NK-92 (cell line): ENCODE results near the gene DVL2.
"Not testable (repeated sequence)": the region's sequence is repeated elsewhere in the genome, so short reads cannot be mapped to it uniquely, and the experiment has no call there.

ENCODE experiments used
- DNase-seq: peaks from one replicate; lab custom pipeline; 2025; ENCODE audit not compliant: unreplicated experiment; lab: John Stamatoyannopoulos, UW

DVL2 gene

DNA sequence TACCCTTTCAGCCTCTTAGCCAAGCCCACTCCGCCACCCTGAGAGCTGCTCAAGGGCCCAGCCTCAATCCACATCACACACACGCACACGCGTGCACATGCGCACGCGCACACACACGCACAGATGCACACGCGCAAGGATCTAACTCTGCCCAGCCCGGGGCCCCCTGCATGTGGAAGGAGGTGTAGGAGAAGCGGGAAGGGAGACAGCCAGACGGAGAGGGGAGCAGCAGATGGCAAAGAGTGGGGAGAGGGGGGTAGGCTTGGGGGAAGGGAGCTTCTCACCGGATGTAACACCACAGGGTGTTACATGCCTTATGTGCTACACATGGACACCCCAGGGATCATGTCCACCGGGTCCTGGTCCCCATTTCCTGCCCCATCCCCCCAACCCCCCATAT is 30.0 kb downstream of the DVL2 start:
- DNase-seq: no peak

DNA sequence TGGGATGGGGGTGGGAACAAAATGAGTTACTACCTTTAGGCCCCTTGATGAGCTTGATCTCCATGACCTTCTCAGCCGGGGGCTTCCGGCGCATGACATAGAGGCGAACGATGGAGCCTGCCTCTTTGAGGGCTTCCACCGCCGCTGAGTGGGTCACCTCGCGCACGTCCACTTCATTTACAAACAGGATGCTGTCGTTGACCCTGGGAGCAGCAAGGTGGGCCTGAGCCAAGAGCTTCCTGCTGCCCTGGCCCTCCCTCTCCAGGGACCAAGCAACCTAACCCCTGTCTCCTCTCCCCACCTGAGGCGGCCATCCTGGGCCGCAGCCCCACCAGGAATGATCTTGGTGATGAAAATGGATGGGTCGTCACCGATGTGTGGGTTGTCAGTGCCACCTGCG is 30.9 kb downstream of the DVL2 start:
- no peak for DNase-seq

DNA sequence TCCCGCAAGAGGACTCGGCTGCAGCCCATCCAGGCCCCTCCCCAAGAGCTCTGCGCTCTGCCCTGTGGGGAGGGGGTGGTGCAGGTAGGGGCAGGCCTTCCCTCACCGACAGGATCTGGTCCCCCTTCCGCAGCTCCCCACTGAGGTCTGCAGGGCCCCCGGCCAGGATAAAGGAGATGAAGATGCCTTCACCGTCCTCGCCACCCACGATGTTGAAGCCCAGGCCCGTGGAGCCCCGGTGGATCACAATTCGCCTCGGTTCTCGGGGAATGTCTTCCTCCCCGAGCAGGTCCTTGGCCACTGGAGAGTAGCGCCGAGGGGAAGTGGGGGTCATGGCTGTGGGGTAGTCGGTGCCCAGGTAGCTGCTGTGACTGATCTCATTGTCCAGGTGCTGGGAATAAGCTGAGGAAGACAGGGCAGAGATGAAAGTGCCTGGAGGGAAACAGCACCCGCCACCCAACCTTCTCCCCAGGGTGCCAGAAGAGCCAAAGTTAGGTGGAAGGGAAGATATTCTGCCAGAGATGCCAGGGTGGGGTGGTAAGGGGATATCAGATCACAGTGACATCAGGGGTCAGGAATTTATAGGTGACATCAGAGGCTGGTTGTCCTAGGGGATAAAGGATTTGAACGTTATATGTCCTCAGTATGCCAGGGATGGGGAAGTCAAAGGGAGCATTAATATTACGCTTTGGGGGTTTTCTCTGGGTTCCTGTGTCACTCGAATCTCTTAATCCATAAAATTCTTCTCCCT is 37.5 kb downstream of the DVL2 start:
- DNase-seq: no peak

DNA sequence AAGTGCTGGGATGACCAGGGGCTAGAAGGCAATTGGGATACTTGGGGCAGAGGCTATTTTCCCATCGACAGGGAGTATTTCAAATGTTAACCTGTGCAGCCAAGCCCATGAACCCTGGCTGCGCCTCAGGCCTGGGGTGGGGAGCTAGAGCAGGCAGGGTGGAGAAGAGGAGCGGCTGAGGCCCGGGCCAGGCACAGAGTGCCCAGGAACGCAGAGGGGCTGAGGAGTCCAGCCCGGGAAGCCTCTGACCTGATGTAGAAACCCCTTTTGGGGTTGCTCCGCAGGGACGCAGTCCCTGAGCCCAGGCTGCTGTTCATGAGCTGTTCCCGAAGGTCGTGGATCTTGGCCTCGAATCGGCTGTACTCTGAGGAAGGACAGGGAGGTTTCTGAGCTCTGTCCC is 38.3 kb downstream of the DVL2 start:
- DNase-seq: no peak

DNA sequence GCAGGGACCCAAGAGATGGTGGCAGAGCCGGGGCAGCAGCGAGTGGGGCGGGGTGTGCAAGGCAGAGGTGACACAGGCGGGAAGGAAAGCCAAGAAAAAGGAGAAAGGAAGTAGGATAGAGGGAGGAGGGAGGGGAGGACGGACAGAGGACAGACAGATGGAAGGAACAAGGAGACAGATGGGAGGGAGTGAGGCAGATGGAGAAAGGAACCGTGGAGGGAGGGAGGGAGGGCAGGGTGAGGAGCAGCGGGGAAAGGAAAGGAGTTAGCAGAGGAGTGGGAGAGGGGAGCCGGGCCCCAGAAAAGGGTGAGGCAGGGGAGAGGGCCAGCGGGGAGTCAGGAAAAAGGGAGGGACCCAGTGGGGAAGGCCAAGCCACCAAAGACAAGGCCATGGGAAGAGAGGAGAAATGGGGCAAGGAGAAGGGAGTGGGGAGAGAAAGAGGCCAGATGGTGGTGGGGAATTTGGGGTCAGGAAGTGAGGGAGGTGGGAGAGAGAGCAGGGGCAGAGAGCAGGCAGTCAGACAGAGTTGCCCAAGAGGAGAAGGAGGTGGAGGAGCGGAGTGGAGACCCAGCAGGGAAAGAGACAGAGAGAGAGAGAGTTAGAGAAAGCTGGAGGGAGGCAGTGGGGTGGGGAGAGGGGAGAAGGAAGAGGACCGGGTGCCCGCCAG is 41.9 kb downstream of the DVL2 start:
- DNase-seq: no peak

DNA sequence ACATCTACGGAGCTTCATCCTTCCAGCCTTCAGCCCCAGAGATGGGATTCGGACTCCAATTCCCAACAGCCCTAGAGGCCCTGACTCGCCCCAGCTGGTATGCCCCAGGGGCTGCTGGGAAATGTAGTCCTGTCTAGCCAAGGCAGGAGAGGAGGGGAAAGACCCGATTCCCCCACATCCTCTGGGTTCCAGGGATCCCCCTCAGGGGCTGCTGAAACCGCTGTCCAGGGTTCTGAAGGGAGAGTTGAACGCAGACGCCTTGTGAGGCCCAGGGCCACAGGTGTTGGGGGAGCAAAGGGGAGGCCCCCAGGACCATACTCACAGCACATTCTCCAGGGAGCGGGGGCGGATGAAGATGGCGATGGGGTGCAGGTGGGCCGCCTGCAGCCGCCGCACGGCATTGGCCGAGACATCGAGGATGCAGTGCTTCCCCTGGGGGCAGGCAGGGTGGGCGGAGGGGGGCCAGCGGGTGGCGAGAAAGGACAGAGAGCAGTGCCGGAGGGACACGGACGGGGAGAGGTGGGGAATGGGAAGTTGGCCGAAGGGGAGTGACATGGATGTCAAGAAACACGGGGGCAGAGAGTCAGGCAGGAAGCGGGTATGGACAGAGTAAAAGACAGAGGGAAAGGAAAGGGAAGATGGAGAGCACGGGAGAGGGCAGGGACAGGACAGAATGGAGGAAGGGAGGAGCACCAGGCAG is 42.6 kb downstream of the DVL2 start:
- no peak for DNase-seq

DNA sequence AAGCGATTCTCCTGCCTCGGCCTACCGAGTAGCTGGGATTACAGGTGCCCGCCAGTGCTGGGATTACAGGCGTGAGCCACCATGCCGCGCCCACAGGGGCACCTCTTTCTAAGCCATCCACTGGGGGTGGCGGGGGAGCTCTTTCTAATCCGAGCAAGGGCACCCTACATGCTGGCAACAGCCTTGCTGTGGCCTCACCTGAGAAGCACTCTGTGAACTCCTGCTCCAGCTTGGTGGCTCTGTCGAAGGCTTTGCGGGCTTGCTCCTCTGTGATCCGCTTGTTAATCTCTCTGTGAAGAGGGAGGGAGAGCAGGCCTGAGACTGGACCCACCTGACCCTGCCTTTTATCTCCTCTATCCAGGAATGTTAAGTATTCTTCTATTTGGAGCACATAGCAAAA is 43.2 kb downstream of the DVL2 start:
- no peak for DNase-seq

DNA sequence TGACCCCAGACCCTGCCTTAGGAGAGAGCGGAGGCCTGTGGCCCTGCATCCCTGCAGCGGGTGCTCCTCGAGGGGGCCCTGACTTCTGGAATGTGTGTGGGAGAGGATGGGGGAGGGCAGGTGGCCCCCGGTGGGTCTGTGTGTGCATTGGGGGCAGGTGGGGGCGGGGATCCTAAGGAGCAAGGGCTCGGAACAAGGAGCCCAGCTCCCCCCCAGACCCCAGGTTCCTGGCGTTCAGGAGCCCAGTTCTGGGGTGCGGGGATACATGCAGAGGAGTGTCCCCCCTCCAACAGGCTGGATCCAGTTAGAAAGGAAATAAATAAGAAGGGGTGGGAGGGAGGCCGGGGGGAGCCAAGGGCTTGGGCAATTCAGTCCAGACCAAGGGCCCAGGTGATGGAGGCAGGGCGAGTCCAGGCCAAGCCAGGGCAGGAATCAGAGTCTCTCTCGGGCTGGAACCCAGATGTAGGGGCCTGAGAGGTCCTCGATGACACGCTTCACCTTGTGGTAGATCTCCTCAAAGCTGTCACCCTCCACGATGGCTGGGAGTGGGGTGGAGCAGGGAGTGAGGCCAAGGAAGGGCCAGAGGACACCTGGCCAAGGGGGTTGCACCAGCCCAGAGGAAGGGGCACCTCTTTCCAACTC is 43.9 kb downstream of the DVL2 start:
- DNase-seq: no peak

DNA sequence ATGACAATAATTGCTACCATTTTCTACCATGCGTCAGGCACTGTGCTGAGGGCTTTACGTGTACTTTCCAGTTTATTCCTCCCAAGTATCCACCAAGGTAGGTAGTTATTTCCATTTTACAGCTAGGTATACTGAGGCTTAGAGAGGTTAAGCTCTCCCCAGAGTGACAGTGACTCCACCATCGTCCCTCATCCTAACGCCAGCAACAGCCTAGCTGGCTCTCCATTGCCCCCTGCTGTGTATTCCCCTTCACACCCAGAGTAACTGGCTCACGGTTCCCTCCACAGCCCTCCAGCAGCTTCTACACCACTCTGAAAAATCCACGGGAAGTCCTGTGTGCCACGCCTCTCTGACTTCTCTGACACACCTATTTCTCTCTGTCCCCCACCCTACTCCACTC is 48.1 kb downstream of the DVL2 start:
- DNase-seq: no peak

DNA sequence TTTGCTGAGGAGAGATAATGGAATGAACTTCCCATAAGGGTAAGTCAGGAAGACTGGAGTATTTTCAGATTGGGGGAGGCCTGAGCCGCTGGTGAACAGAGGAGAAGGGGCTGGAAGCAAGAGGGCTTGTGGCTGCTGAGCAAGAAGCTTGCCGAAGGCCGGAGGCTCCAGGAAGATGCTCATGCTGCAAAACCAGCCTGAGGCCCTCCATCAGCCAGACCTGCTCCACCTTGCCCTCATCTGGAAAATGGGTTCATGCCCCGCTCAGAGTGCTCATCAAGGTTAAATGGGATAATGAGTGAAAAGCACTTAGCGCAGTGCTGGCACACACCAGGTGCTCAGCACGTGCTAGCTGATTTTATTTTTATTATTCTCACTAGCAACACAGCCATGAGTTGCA is 49.7 kb downstream of the DVL2 start:
- DNase-seq: no peak

DNA sequence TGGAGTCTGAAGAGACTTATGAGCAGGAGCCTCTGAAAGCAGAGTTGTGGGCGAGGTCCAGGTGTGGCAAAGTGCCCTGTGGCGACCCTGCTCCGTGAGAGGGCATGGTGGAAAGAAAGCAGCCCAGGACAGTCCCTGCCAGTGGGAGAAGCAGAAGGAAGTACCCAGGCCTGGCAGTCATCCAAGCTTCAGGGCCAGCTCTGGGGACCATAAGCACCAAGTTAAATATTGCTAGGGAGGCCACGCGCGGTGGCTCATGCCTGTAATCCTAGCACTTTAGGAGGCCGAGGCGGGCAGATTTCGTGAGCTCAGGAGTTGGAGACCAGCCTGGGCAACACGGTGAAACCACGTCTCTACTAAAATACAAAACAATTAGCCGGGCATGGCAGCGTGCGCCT is 50.2 kb downstream of the DVL2 start:
- no peak for DNase-seq

DNA sequence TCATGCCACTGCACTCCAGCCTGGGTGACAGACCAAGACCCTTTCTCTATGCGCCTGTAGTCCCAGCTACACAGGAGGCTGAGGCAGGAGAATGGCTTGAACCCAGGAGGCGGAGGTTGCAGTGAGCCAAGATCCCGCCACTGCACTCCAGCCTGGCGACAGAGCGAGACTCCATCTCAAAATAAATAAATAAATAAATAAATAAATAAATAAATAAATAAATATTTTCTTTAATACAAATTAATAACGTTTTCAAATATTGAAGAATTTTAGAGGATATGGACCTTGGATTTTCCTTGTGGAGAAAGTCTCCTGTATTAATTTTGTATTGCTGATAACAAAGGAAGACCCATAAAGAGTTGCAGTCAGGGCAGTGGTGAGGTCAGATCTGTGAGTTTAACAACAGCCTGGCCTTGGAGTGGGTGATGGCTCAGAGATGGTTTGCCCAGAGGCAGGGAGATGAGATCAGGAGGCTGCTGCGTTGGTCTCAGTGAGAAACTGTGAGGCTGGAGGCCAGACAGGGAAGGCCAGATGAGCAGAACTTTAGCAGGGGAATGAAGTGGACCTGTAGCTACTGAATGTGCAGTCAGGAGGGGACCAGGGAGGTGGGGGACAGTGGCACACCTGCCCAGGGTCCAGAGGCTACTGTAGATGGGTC is 50.8 kb downstream of the DVL2 start:
- DNase-seq: no peak

DNA sequence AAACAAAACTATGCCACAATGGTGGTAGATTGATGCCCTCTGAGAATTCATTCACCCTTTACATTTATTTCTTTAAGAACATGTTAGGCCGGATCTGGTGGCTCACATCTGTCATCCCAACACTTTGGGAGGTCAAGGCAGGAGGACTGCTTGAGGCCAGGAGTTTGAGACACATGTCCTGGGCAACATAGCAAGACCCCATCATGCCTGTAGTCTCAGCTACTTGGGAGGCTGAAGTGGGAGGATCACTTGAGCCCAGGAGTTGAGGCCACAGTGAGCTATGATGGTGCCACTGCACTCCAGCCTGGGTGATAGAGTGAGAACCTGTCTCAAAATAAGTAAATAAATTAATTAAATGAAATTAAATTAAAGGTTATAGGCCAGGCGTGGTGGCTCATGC is 52.2 kb downstream of the DVL2 start:
- DNase-seq: not testable (repeated sequence)

DNA sequence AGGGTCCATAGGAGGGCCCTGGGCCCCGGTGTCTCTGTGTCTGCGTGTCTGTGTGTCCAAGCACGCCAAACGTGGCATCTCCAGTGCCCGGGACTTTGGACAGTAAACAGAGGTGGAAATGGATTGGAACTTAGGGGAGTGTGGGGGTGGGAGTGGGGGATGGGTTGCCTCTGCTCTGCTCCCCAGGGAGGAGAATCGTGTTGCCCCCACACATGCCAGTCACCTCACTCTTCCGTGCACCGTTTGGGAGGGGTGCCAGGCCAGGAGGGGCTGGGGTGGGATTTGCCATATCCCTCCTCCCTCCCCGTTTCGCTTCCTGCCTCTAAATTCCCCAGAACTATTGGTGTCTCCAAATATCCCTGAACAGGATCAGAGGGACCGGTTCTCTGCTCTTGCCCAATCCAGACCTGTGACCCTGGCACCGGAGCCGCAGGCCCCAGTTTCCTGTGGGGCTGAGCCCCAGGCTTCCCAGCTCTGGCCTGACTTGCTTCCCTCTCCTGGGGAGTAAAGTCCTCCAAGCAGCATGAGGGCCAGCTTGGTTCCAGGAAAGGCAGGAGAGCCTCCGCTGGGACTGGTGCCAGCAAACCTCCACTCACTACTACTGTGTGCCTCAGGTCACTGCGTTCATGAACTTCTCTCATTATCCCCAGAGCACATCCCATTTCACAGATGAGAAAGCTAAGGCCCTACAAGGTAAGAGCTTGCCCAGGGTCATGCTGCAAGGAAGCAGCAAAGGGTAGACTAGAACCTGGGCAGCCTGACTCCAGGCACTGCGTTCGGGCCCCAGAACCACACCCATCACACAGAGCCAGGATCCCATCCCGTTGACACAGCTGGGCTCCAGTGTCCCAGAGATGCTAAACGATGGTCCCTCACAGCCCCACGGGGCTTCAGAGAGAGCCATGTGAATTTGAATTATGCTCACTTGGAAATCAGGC is 54.7 kb downstream of the DVL2 start, which contains the start of gene ASGR1:
ASGR1 (minus strand) TSS at position 54 of the 938 bp plus-strand sequence. CDS start 807 bp downstream, outside the sequence.
- no peak for DNase-seq

DNA sequence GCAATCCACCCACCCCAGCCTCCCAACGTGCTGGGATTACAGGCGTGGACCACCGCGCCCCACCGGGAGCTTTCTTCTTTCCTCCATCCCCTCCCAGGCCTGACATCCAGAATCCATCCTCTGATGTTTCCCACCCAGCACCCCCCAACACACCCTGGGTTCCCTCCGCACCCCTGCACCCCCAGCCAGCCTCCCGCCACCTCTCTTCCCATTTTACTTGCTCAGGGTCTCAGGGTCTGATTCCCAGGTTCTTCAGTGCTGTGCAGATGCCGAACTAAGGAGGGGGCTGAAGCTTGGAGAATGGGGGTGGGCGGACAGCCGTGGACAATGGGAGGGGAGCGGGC is 55.4 kb downstream of the DVL2 start:
- DNase-seq: no peak

DNA sequence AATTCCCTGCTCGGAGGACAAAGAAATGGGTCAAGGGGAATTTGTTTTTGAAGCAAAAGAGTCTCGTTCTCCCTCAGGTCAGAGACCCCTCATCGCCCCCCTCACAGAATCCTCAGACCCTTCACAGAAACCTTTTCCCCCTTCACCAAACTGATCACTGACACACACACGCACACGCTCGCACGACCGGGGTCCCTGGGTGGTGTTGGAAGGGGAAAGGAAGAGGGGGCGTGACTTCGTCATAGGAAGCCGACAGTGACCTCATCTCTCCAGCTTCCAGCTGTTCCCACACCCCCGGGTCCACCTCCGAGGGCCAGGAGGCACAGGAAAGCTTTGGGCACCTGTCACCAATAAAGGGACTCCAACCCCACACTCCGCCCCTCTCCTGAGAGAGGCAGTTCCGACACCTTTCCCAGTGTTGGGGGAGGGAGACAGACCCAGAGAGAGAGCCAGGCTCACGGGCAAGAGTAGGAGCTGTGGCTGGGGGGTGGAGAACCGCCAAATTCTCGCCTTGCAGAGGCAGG is 56.3 kb downstream of the DVL2 start:
- no peak for DNase-seq

DNA sequence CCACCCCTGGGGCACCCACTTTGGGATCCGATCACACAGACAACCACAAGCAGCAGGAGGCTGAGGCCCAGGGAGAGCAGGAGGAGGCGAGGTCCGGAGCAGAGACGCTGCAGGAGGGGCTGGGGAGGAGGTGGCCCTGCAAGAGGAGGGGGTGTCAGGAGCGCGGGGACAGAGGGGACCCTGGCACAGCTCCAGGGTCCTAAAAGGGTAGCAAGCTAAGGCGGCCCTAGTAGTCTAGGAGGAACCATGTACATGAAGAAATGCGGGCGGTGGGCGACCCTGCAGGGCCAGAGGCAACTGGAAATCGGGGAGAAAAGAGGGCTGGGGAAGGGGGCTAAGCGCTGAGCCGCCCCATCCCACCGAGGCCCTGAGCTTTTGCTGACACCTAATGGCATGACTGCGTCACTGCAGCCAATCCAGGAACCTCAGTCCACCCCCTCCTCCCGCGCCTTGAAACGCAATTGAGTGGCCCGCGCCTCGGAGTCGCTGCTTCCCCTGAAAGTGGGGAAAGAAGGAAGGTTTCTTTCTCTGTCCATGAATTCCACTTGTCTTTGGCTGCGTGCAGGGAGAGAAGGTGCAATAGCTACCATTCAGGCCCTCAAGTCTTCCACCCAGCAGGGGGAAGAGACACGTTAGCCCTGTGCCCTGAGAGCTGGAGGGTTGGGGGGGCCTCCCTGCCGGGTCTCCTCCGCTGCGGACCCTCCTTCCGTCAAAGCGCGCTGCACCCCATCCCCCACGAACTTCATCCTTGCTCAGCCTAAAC is 56.9 kb downstream of the DVL2 start:
- DNase-seq: no peak

DNA sequence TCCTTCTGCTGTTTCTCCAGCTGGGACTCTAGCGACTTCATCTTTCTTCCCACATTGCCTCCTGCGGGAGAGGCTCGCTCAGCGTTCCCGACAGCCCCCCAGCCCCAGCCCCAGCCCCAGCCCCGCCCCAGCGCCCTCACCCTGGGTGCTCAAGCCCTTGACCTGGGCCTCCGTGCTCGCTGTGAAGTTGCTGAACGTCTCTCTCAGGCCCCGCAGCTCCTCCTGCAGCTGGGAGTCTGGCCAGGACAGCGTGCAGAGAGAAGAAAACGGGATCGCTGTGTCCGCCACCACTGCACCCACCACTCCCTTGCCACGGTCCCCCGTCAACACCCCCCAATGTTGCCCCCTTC is 57.5 kb downstream of the DVL2 start:
- DNase-seq: no peak

DNA sequence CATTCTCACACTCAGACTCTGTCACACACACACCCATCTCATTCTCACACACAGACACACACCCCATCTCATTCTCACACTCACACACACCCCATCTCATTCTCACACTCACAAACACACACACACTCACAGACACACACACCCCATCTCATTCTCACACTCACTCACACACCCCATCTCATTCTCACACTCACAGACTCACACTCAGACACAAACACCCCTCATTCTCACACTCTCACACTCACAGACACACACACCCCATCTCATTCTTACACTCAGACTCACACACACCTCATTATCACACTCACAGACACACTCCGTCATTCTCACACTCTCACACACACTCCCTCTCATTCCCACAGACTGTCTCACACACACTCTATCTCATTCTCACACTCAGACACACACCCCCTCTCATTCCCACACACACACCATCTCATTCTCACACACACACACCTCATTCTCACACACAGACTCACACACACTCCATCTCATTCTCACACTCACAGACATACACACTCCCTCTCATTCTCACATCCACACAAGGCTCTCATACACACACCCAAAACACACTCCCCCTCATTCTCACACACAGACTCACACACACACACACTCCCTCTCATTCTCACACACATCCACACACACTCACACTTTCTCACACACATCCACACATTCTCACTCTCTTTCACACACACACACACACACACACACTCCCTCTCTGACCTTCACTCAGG is 58.0 kb downstream of the DVL2 start:
- no peak for DNase-seq
